Uterus (tissue), 4 donors: ENCODE data around the gene TXNDC5. TPM values are rescaled to one million over a fixed set of nuclear protein-coding genes. Genes with fewer than 3 reads are reported as not detected.

ENCODE experiments used
- DNase-seq, 2 donors: peaks; one replicate each; pipeline ENCODE4 v3.0.0-alpha.2; 2019 to 2020
- H3K27ac ChIP-seq, 2 donors: fragments of 200-600 bp; sonication (generic); 1 replicate in 1 of 2; 2 replicates in 1 of 2; pipeline ENCODE4 v1.5.1; 2016 to 2018
- H3K27me3 ChIP-seq, 2 donors: fragments of 200-600 bp; sonication (generic); one replicate each; pipeline ENCODE4 v1.5.1; 2018 to 2019; ENCODE audit warnings: control low read depth in 1 of 2
- H3K36me3 ChIP-seq, 2 donors: fragments of 200-600 bp; sonication (generic); one replicate each; pipeline ENCODE4 v1.5.1; 2019; ENCODE audit warnings: control low read depth in 1 of 2
- H3K4me1 ChIP-seq, 2 donors: fragments of 200-600 bp; sonication (generic); one replicate each; pipeline ENCODE4 v1.5.1; 2018 to 2019; ENCODE audit warnings: control low read depth in 1 of 2
- H3K4me3 ChIP-seq, 2 donors: fragments of 200-600 bp; sonication (generic); 1 replicate in 1 of 2; 2 replicates in 1 of 2; pipeline ENCODE4 v1.5.1; 2018 to 2019; ENCODE audit warnings: mild to moderate bottlenecking in 1 of 2
- H3K9me3 ChIP-seq, 2 donors: fragments of 200-600 bp; sonication (generic); one replicate each; pipeline ENCODE4 v1.5.1; 2019; ENCODE audit warnings: control low read depth in 1 of 2
- POLR2A ChIP-seq, 2 donors: fragments of 450-650 bp; IDR thresholded peaks; one replicate each; pipeline ENCODE4 v1.6.1; 2016; ENCODE audit warnings: antibody characterized with exemption in 2 of 2, mild to moderate bottlenecking in 1 of 2, moderate library complexity in 1 of 2
- intact Hi-C: fragments of 100-400 bp; cut with DNase I; formaldehyde crosslinking; loops from one replicate; pipeline ENCODE4 v1.15.1; 2023; ENCODE audit warnings: low total_unique reads
- total RNA-seq, 4 donors: library from RNA; depleted of rRNA in 3 of 4; stranded (reverse); fragments of >200 nt in 3 of 4; gene quantifications; one replicate each; pipeline versions ENCODE4 v1.1.0 to v1.2.4, GENCODE V29; 2014 to 2023
- TF ChIP-seq, protein P1 (sequence below), 4 experiments: fragments of 200-600 bp in 2 of 4; fragments of 450-650 bp in 2 of 4; sonication (generic) in 2 of 4; IDR thresholded peaks; one replicate each; pipeline ENCODE4 v1.5.1; 2016 to 2019; ENCODE audit warnings: antibody characterized with exemption in 4 of 4, mild to moderate bottlenecking in 2 of 4, moderate library complexity in 1 of 4
- donor health status: DM: yes; HTN: yes; CAD: no.

Gene TXNDC5
- total RNA-seq, 4 donors from 2014 or later, result 70.8 to 279 (median 104) TPM

DNA sequence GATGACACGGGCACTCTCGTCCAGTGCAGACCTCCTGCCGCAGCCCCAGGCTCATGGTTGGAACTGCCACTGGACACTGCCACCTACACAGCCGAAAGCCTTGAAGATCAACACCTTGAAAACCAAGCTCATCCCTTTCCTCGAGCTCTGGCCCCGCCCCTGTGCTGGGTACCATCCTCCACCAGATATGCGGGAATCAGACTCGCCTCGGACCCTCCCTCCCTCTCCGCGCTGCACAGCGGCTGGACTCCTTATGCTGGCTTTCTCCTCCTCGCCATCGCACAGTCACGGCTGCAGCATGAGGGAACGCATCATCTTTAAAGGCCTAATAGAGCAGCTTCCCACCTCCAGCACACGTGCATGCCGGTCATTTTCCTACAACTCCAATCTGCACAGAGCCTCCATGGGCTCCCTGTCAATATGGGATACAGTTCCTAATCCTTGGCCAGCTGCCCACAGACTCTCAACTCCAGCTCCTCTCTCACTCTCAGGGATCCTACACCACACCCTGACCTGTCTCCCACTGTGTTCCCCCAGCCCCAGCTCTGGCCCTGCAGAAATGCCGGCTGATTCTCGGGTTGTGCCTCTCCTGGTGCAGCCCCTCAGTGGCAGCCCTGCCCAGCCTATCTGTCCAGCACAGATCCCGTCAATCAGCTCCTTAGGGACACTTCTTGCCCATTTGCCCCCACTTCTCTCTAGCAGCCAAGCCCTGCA lies 23.2 kb downstream of the TXNDC5 start:
- no peak overlapping the region for H3K4me3 ChIP-seq
- H3K36me3 ChIP-seq, result no peaks in the 10 kb centered on the region
- H3K27me3 ChIP-seq, result no peaks in the 10 kb centered on the region
- H3K4me1 ChIP-seq, result no peaks in the 10 kb centered on the region
- H3K27ac ChIP-seq, result no peak overlapping the region
- TF ChIP-seq, protein P1, sequence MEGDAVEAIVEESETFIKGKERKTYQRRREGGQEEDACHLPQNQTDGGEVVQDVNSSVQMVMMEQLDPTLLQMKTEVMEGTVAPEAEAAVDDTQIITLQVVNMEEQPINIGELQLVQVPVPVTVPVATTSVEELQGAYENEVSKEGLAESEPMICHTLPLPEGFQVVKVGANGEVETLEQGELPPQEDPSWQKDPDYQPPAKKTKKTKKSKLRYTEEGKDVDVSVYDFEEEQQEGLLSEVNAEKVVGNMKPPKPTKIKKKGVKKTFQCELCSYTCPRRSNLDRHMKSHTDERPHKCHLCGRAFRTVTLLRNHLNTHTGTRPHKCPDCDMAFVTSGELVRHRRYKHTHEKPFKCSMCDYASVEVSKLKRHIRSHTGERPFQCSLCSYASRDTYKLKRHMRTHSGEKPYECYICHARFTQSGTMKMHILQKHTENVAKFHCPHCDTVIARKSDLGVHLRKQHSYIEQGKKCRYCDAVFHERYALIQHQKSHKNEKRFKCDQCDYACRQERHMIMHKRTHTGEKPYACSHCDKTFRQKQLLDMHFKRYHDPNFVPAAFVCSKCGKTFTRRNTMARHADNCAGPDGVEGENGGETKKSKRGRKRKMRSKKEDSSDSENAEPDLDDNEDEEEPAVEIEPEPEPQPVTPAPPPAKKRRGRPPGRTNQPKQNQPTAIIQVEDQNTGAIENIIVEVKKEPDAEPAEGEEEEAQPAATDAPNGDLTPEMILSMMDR (IDR thresholded peaks at IDR 0.05), result no peak
- no peak for TF ChIP-seq POLR2A (IDR thresholded peaks at IDR 0.05)
- DNase-seq, result no peak
- no peaks in the 10 kb centered on the region for H3K9me3 ChIP-seq
- intact Hi-C loops, result no loop called here

DNA sequence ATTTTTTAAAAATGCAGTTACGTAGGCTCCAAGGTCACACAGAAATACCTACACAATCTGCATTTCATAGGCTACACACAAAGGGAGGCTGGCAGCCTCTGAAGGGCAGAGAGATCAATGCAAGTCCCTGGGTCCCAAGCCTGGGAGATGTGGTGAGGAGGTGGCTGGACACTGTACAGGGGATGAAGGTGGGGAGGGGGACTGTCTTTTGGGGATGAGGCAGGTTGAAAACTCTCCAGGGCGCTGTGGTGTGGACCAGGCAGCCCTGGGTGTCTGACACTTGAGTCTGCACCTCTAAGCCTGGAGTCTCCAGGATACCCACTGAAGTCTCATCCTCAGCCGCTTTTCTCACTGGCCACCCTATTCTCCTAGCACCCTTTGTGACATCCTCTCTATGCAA lies 24.5 kb downstream of the TXNDC5 start:
- Histone ChIP-seq H3K36me3 (no peaks in the 10 kb centered on the region), H3K9me3 (no peaks in the 10 kb centered on the region), H3K4me3 (no peak overlapping the region), H3K27ac (no peak overlapping the region), H3K27me3 (no peaks in the 10 kb centered on the region), H3K4me1 (no peaks in the 10 kb centered on the region)
- intact Hi-C loops, result no loop called here
- TF ChIP-seq, protein P1 (IDR thresholded peaks at IDR 0.05), result no peak
- TF ChIP-seq POLR2A (IDR thresholded peaks at IDR 0.05), result no peak
- no peak for DNase-seq

DNA sequence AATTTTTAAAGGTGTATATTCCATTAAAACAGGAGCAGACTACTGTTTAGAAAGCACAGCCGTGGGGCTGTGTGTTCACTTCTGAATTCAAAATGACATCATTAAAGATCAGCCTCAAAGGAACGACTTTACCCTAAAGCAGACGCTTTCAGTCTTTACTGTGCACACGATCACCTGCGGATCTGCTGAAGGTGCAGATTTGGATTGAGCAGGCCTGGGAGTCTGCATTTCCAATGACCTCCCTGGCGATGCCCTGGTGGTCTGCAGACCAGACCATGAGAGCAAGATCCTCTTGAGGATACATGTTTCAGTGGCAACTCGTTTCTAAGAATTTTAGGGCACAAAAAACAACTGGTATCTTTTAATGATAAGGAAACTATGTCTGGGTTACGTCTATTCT lies 27.2 kb downstream of the TXNDC5 start:
- no peak overlapping the region for H3K4me3 ChIP-seq
- H3K27me3 ChIP-seq, result no peaks in the 10 kb centered on the region
- H3K9me3 ChIP-seq, result no peaks in the 10 kb centered on the region
- DNase-seq, result no peak
- no peaks in the 10 kb centered on the region for H3K4me1 ChIP-seq
- intact Hi-C loops, result no loop called here
- no peaks in the 10 kb centered on the region for H3K36me3 ChIP-seq
- TF ChIP-seq POLR2A (IDR thresholded peaks at IDR 0.05), result no peak
- TF ChIP-seq, protein P1 (IDR thresholded peaks at IDR 0.05), result no peak
- no peak overlapping the region for H3K27ac ChIP-seq

DNA sequence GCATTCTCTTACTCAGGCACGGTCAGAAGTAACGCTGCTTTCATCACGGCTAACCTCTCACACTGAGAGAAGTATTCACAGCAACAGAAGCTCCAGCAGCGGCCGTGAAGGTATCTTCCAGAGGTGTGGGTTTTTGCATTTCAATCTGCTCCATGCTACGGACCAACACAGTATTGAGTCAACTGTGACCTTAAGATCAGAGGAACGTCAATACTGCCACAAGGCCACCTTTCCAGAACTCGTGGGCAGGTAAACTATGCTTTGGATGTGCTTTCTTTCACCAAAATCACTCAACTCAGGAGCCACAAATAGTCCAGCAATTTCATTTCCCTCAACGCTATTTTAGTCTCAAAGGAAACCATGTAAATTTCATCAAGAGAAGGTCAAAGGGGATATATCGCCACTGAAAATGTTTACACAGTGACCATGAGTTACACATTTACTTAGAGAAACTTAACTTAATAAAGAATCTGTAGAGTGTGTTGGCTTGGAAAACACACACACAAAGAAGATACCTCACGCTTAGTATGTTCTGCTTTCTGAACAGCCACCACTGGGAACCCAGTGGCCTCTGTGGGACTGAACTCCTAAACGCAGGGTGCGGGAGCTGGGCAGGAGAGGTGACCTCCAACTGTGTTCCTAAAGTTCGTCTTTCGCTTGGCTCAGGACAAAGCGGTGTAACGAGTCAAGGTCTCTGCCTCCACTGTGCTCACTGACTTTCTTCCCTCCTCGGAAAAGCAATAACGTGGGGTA lies 27.9 kb downstream of the TXNDC5 start:
- no peak for DNase-seq
- Histone ChIP-seq H3K4me1 (no peaks in the 10 kb centered on the region), H3K27me3 (no peaks in the 10 kb centered on the region), H3K9me3 (no peaks in the 10 kb centered on the region), H3K4me3 (no peak overlapping the region), H3K36me3 (no peaks in the 10 kb centered on the region), H3K27ac (no peak overlapping the region)
- TF ChIP-seq POLR2A (IDR thresholded peaks at IDR 0.05), result no peak
- TF ChIP-seq, protein P1 (IDR thresholded peaks at IDR 0.05), result no peak
- intact Hi-C loops, result no loop called here

DNA sequence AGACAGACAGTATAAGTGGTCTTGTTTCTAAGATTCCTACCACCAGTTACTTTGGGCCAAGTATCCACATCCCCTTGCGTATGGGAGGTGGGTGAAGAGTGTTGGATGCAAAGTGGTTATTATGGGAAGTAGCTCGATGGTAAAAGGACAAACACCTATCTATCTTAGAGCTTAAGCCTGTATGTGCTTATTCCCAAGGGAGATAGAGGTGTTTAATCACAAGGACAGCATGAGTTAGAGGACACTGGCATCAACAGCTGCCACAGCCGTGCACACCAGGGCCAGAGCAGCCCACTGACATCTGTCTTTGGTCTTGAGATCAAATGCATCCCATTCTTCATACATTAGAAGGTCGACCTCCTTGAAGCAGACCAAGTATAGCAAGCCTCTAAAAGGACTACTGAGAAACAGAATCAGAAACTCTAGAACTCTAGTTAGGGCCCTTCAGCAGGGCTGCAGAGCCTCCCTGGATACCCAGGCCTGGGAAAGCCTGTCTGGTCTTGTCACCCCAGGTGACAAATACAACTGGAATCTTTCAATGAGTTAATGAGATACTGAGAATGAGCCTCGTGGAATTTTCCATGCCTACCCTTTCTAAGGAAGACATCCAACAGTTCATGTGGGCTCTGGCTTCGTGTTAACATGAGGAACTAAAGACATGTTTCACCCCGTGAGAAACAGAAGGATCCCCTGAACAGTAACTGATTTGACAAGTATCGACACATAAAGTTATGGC lies 28.7 kb downstream of the TXNDC5 start:
- H3K36me3 ChIP-seq, result no peaks in the 10 kb centered on the region

More for the DNA sequence above, 28.7 kb downstream of the TXNDC5 start:
- no peak for DNase-seq
- Histone ChIP-seq H3K9me3 (no peaks in the 10 kb centered on the region), H3K4me1 (no peaks in the 10 kb centered on the region), H3K4me3 (no peak overlapping the region), H3K27ac (no peak overlapping the region), H3K27me3 (no peaks in the 10 kb centered on the region)
- no peak for TF ChIP-seq POLR2A (IDR thresholded peaks at IDR 0.05)
- TF ChIP-seq, protein P1 (IDR thresholded peaks at IDR 0.05), result no peak
- intact Hi-C loops, result no loop called here
